Measurements from ENCODE around the gene ATP6V0A1. TPM values are rescaled to one million over a fixed set of nuclear protein-coding genes. Genes with fewer than 3 reads are reported as not detected.
"Not testable (repeated sequence)": the region's sequence is repeated elsewhere in the genome, so short reads cannot be mapped to it uniquely, and the experiment has no call there.

The ATP6V0A1 gene
- polyA plus RNA-seq, 1 donor from 2014 or later: 92.1 TPM

DNA sequence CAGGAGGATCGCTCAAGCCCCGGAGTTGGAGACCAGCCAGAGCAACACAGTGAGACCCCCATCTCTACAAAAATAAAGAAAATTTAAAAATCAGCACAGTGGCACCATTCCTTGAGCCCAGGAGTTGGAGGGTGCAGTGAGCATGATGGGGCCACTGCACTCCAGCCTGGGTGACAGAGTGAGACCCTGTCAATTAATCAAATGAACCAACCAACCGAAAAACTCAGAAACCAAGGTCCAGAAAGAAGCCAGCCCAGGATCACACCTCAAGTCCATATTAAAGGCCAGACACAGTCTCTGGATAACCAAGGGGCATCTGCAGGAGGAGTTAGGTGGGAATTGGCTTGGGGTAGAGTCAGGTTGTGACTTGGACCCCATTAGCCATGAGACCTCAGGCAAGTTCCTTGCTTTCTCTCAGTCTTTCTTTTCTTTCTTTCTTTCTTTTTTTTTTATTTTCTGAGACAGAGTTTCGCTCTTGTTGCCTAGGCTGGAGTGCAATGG is 96.5 kb downstream of the ATP6V0A1 start:
- H4K20me1 ChIP-seq (ENCODE audit: insufficient read depth): no peaks in the 10 kb centered on the region
- H3F3A ChIP-seq (ENCODE audit: insufficient read depth, low read length, poor library complexity, severe bottlenecking): no peaks in the 10 kb centered on the region
- no peaks in the 10 kb centered on the region for H3K9me3 ChIP-seq (ENCODE audit: low read length)
- TF ChIP-seq SMC3 (conservative IDR thresholded peaks at IDR 0.05; ENCODE audit: poor library complexity): no peak
- TF ChIP-seq EZH2 (IDR thresholded peaks at IDR 0.05; ENCODE audit: borderline replicate concordance, insufficient read depth, low read length, poor library complexity, severe bottlenecking): no peak
- no peak for TF ChIP-seq EP300 (conservative IDR thresholded peaks at IDR 0.05; ENCODE audit: poor library complexity, severe bottlenecking)
- no peak for TF ChIP-seq POLR2AphosphoS5 (IDR thresholded peaks at IDR 0.05)
- TF ChIP-seq REST (IDR thresholded peaks at IDR 0.05; ENCODE audit: borderline replicate concordance): no peak
- no peak for TF ChIP-seq TAF1 (IDR thresholded peaks at IDR 0.05; ENCODE audit: low read depth)
- no peak for TF ChIP-seq RAD21 (conservative IDR thresholded peaks at IDR 0.05)
- no peak for TF ChIP-seq MXI1 (conservative IDR thresholded peaks at IDR 0.05; ENCODE audit: poor library complexity, severe bottlenecking)
- TF ChIP-seq, protein P1, sequence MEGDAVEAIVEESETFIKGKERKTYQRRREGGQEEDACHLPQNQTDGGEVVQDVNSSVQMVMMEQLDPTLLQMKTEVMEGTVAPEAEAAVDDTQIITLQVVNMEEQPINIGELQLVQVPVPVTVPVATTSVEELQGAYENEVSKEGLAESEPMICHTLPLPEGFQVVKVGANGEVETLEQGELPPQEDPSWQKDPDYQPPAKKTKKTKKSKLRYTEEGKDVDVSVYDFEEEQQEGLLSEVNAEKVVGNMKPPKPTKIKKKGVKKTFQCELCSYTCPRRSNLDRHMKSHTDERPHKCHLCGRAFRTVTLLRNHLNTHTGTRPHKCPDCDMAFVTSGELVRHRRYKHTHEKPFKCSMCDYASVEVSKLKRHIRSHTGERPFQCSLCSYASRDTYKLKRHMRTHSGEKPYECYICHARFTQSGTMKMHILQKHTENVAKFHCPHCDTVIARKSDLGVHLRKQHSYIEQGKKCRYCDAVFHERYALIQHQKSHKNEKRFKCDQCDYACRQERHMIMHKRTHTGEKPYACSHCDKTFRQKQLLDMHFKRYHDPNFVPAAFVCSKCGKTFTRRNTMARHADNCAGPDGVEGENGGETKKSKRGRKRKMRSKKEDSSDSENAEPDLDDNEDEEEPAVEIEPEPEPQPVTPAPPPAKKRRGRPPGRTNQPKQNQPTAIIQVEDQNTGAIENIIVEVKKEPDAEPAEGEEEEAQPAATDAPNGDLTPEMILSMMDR (IDR thresholded peaks at IDR 0.05; ENCODE audit: poor library complexity, severe bottlenecking): no peak
- H3K36me3 ChIP-seq (ENCODE audit: insufficient read depth, low read length): no peaks in the 10 kb centered on the region
- H3K4me3 ChIP-seq (ENCODE audit: low read length): peak overlapping the region; percentile 85
- no peaks in the 10 kb centered on the region for H3K9me2 ChIP-seq (ENCODE audit: insufficient read depth, low read length)
- H3K27me3 ChIP-seq (ENCODE audit: insufficient read depth, low read depth, low read length): no peaks in the 10 kb centered on the region
- peak overlapping the region; percentile 98 for H3K4me2 ChIP-seq (ENCODE audit: low read length)
- H3K9ac ChIP-seq (ENCODE audit: low read length): peak overlapping the region; percentile 92
- no peaks in the 10 kb centered on the region for H3K79me2 ChIP-seq (replicated peaks; ENCODE audit: insufficient read depth, low read length)
- H2AFZ ChIP-seq (ENCODE audit: low read depth, low read length): peak overlapping the region; percentile 77
- H3K27ac ChIP-seq (ENCODE audit: low read length): peak overlapping the region; percentile 84

- H3K36me3 ChIP-seq (ENCODE audit: insufficient read depth, low read length); H3K4me2 ChIP-seq (ENCODE audit: low read length); H3K27ac ChIP-seq (ENCODE audit: low read length); H3F3A ChIP-seq (ENCODE audit: insufficient read depth, low read length, poor library complexity, severe bottlenecking); H3K9me2 ChIP-seq (ENCODE audit: insufficient read depth, low read length); H2AFZ ChIP-seq (ENCODE audit: low read depth, low read length); H4K20me1 ChIP-seq (ENCODE audit: insufficient read depth); H3K4me3 ChIP-seq (ENCODE audit: low read length); H3K9me3 ChIP-seq (ENCODE audit: low read length); H3K9ac ChIP-seq (ENCODE audit: low read length); H3K79me2 ChIP-seq (replicated peaks; ENCODE audit: insufficient read depth, low read length); H3K27me3 ChIP-seq (ENCODE audit: insufficient read depth, low read depth, low read length): not testable (repeated sequence)
Measured at GRCh38 chr17:42555961-42556617, 97.4 kb downstream of the ATP6V0A1 start.

Data from neural cell (in vitro differentiated cells).